Testis (tissue), 2 donors: ENCODE results near the gene CERK.

Experiments
- CTCF ChIP-seq, 3 experiments: fragments of 450-650 bp in 2 of 3; fragments of 200-600 bp in 1 of 3; sonication (generic) in 1 of 3; IDR thresholded peaks; one replicate each; pipeline ENCODE4 v1.5.1; 2016 to 2019; ENCODE audit warnings: antibody characterized with exemption in 3 of 3, mild to moderate bottlenecking in 2 of 3, moderate library complexity in 1 of 3
- POLR2A ChIP-seq: fragments of 450-650 bp; IDR thresholded peaks from one replicate; pipeline ENCODE4 v1.6.1; 2017; ENCODE audit warnings: antibody characterized with exemption, mild to moderate bottlenecking, moderate library complexity

- TF ChIP-seq CTCF (IDR thresholded peaks at IDR 0.05) (no peak), POLR2A (no peak)
Observed at GRCh38 chr22:46678785-46679700, 59.0 kb downstream of the CERK start.
